Right forelimb (tissue), 1 donor: ENCODE measurements around the gene TMEM41B.
"Not testable (repeated sequence)": the region's sequence is repeated elsewhere in the genome, so short reads cannot be mapped to it uniquely, and the experiment has no call there.

ENCODE experiments used
- DNase-seq: peaks from one replicate; pipeline ENCODE4 v3.0.0-alpha.2; 2018

Gene TMEM41B

DNA sequence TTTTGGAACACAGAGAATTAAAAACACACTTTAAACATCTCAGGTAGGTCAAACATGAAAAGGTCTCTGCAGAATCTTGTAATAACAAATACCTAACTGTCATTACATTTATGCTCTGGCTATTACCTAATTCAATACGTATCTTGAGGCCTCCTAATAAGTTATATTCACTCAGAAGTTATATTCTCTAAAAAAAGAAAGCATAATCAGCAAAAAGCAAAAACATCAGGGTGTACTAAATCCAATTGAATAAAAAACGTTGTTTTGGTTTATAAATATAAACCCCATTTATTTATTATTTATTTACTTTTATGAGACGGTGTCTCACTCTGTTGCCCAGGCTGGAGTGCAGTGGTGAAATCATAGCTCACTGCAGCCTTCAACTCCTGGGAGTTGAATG, 10.2 kb downstream of the TMEM41B start:
- DNase-seq = no peak

DNA sequence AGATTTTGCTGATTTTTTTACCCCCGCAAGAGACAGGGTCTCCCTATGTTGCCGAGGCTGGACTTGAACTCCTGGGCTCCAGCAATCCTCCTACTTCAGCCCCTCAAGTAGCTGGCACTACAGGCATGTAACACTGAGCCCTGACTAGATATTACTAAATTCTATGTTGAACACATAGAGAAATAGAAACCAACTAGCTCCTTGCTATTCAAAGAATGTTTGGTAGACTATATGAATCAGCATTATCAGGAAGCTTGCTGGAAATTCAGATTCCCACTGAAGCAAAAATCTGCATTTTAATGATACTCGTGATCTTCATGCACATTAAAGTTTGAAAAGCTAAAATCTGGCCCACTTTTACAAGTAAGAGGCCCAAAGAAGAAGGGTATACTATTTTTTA, 11.9 kb downstream of the TMEM41B start:
- DNase-seq = no peak

GRCh38 chr11:9301720-9302119, 12.7 kb downstream of the TMEM41B start:
- no peak for DNase-seq

GRCh38 chr11:9293646-9294045, 20.7 kb downstream of the TMEM41B start:
- DNase-seq = no peak

- no peak for DNase-seq
Observed at GRCh38 chr11:9285850-9286587, 28.4 kb downstream of the TMEM41B start.

DNA sequence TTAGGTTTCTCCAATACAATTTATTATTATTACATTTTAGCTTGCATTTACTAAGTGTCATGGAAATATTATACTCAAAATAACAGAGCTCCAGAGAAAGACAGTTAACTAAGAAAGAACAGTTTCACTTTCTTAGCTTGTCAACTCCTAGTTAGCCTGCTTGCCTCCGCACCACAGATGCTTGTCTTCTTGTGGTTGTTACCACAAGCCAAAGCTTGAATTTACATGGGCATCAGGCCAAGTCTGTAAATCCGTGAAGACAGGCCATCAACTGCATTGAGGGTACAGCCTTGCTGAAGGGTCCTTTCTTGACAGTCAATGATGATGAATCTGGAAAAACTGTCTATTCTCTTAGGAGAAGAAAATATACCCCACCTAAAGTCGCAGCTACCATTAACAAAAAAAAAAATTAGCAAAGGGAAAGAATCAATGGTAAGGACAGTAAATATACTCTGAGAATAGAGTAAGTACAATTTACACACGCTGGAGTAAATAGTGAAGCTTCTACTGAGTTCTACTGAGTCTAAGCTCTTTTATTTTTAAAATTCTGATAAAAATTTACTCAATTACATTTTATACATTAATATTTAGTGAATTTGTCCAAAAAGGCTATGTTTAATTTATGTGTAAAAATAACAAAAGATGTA, 33.6 kb downstream of the TMEM41B start:
- no peak for DNase-seq

DNA sequence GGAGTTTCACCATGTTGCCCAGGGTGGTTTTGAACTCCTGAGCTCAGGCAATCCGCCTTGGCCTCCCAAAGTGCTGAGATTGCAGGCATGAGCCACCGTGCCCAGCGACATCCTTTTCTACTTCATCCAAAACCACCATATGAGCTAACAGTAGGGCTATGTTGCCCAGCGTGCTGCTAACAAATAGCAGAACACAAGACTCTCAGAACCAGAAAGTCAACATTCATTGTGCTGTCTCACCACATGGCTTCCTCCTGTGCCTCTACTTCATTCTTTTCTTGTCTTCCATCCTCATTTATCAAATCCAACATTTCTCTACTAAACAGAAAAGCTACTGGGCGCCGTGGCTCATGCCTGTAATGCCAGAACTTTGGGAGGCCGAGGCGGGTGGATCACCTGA, 37.2 kb downstream of the TMEM41B start:
- no peak for DNase-seq

- DNase-seq = no peak
Observed at GRCh38 chr11:9276571-9276970, 37.8 kb downstream of the TMEM41B start.

DNA sequence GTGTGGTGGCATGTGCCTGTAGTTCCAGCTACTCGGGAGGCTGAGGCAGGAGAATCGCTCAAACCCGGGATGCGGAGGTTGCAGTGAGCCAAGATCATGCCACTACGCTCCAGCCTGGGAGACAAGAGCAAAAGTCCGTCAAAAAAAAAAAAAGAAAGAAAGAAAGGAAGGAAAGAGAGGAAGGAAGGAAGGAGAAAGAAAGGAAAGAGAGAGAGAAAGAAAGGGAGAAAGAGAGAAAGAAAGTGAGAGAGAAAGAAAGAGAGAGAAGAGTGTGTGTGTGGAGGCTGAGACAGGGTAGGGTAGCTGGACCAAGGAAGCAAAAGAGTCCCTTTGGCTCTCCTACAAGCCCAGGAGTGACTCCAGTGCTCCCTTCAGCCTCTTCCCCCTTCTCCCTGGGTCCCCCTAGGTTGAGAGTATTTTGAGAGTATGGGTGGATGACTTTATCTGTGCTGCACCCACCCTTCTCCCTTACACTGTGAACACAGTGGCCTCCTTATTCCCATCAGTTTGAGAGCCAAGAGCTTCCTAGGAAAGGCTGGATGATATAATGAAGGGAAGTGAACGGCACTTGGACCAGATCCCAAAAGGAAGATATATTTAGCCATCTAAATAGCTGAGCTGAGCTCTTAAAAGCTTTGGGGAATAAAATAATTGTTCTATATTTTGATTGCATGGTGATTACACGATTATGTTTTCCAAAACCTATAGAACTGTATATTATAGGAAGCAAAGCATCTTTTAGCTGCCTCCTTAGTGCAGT, 39.7 kb downstream of the TMEM41B start:
- no peak for DNase-seq

GRCh38 chr11:9273376-9274336, 40.7 kb downstream of the TMEM41B start:
- no peak for DNase-seq

- DNase-seq = no peak
Observed at GRCh38 chr11:9269492-9270013, 44.8 kb downstream of the TMEM41B start.

GRCh38 chr11:9267680-9268079, 46.7 kb downstream of the TMEM41B start:
- no peak for DNase-seq

GRCh38 chr11:9266926-9267325, 47.5 kb downstream of the TMEM41B start:
- DNase-seq = no peak

- DNase-seq = no peak
Observed at GRCh38 chr11:9266132-9266736, 48.2 kb downstream of the TMEM41B start.

DNA sequence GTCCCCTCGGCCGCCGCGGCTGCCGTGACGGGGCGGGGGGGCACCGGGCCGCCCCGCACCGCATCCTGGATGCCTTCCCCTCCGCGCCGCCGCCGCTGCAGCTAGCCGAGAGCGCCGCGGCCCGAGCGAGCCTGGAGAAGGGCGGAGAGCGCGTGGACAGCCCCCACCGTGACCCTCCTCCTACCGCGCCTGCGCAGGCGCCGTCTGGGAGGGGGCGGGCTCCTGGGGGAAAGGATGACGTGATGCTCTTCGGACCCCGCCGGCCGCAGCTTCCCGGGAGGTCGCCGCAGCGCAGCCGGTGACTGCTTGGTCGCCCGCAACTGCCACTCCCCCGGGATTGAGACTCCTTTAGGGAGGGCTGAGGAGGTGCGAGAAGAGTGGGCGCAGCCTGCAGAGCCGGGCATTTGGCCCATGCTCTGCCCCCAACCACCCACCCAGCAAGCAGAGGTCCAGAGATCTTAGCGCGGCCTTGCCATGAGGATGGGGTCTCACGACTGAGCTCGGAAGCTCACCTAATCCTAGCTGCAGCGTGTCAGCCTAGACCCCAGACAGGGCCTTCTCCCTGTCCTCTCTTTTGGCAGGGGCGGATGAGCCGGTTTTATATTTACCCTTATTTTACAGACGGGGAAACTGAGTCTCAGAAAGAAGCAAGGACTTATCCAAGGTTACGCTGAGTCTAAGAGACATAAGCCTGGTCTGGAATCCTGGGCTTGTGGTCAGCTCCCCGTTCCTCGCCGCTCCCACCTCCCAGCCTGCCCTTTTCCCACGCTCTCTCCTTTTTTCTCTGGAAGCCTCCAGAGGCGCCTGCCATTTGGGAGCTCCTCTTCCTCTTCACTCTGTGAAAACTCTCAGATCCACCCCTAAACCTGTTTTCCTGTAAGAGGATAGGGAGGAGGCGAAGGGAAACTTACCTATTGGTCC, 48.9 kb downstream of the TMEM41B start, which contains the start of gene DENND5A:
DENND5A (minus strand) TSS at position 140 of the 921 bp plus-strand sequence. CDS start 281 bp downstream, outside the sequence.
- DNase-seq = peak; percentile 92

DNA sequence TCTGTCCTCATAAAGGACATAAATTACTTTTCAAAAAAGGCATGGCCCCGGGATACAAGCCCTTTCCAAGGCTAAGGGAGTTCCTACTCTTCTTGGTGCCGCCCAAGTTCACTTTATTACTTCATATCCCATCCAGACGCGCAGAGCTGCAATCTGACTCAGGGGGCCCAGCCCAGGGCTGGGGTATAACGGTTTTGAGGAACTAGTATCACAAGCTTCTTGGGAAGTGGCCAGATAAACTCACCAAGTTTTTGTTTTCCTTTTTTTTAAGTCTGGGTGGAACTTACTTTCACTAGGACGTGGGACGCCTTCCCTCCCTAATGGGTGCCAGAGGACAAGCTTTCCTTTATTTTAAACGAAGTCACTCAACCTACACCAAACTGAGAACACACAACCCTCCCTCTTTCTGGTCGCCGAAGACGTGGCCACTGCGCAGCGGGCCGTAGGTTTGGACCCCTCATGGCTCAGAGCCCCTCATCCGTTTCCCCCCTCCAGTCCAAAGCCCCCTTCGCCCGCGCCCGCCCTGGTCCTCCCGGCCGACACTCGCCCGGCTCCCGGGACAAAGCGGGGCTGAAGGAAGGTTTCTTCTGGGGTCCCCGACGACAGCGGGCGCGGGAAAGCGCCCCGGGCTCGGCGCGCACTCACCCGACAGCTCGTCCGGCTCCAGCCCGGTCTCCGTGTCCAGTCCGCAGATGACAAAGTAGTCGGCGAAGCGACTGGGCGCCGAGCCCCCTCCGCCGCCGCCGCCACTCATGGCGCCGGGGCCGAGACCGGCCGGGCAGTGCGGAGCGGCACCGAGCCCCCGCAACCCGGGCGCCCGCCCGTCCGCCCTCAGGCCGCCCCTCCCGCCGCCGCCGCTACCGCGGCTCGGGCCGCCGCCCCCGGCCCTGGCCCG, 49.8 kb downstream of the TMEM41B start:
- DNase-seq = peak; percentile 77

DNA sequence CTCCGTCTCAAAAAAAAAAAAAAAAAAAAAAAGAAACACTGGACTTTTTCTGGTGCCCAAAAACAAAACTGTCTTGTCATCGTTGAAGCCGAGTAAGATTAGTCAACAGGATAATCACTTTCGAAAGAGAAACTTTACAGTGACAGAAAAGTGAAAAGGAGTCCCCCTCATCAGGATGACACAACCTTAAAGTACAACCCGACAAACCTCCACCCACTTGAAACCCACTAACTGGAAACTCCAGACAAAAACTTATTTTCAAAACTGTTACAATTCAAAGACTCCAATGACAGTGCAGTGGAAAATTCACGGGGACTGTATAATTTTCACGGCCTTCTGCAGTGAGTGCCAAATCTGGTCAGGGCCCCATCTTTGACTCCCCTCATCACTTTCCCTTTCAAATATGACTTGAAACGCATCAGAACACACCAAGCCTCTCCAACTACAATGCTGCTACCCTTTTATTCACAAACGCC, 50.5 kb downstream of the TMEM41B start:
- no peak for DNase-seq

GRCh38 chr11:9260838-9261146, 53.6 kb downstream of the TMEM41B start:
- not testable (repeated sequence) for DNase-seq

DNA sequence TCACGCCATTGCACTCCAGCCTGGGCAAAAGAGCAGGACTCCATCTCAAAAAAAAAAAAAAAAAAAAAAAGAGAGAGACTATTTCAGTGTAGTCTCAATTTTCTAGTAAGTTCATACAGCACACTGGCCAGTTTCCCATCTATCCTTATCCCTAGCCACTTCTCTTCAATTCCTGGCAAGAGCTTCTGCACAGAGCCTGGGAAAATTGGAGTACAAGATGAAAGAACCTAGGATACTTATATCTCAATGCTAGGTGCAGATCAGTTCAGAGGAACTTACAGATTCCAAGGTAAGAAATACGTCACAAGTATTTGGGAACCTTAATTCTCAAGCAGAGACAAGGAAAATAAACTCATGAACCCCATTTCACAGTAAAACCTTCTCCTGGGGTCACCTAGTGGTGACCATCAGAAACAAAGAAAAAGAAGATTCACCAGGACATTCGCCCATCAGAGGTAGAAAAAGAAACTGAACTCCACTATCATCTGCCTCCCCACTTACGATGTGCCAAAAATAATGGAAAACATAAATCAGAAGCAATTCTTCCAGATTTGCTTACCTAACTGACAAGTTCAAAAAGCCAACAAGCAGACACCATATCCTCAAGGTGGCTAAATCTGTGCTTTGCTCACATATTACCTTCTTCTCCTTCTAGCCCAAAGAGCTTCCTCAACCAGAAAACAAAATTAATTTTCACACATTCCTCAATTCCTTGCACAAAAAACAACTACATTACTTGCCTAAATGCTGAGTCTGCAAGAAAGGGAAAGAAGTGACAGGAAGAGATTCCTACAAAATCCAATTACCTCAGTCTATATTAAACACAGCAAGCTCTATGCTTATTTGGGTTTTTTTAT, 54.2 kb downstream of the TMEM41B start:
- DNase-seq = no peak
